ENCODE data around the gene COL6A6. TPM values are rescaled to one million over a fixed set of nuclear protein-coding genes. Genes with fewer than 3 reads are reported as not detected.

Gene COL6A6
- total and polyA plus RNA-seq, 2 donors (not counting 3 experiments of a cell fraction or from before 2014, with no cell fraction given): not detected

DNA sequence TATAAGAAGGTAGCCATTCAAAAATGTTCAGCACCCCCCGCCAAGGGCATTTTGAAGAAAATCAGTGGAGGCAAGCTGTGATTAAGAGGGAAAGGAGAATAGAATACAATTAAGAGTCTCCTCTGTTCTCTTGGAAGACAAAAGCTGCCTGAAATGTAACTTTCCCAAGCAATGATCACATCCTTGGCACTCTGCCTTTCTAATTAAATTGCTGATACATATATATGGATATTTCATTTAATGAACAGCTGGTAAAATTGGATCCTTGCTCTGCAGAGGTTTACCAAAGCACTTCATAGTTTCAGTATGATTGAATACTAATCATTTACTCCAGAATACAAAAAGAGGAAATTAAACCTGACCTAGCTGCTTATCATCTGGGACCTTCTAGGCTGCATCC, 10.4 kb downstream of the COL6A6 start:
- TF ChIP-seq FOS (IDR thresholded peaks at IDR 0.05; ENCODE audit: borderline replicate concordance, insufficient read depth, low read length) (no peak), POLR2AphosphoS5 (IDR thresholded peaks at IDR 0.05; ENCODE audit: insufficient read depth, low read depth, low read length) (no peak), JUN (IDR thresholded peaks at IDR 0.05; ENCODE audit: borderline replicate concordance, insufficient read depth, insufficient read length, low read depth) (no peak), EZH2 (IDR thresholded peaks at IDR 0.05; ENCODE audit: borderline replicate concordance, low read depth, low read length, severe bottlenecking) (no peak), MYC (IDR thresholded peaks at IDR 0.05; ENCODE audit: low read depth, low read length) (no peak), GATA2 (IDR thresholded peaks at IDR 0.05; ENCODE audit: insufficient read depth, insufficient read length, low read depth, low read length) (no peak), POLR2A (IDR thresholded peaks at IDR 0.05; ENCODE audit: low read depth, low read length) (no peak)
- TF ChIP-seq, protein P1, sequence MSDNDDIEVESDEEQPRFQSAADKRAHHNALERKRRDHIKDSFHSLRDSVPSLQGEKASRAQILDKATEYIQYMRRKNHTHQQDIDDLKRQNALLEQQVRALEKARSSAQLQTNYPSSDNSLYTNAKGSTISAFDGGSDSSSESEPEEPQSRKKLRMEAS (IDR thresholded peaks at IDR 0.05; ENCODE audit: insufficient read depth, insufficient read length): no peak
- TF ChIP-seq, protein P2, sequence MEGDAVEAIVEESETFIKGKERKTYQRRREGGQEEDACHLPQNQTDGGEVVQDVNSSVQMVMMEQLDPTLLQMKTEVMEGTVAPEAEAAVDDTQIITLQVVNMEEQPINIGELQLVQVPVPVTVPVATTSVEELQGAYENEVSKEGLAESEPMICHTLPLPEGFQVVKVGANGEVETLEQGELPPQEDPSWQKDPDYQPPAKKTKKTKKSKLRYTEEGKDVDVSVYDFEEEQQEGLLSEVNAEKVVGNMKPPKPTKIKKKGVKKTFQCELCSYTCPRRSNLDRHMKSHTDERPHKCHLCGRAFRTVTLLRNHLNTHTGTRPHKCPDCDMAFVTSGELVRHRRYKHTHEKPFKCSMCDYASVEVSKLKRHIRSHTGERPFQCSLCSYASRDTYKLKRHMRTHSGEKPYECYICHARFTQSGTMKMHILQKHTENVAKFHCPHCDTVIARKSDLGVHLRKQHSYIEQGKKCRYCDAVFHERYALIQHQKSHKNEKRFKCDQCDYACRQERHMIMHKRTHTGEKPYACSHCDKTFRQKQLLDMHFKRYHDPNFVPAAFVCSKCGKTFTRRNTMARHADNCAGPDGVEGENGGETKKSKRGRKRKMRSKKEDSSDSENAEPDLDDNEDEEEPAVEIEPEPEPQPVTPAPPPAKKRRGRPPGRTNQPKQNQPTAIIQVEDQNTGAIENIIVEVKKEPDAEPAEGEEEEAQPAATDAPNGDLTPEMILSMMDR (IDR thresholded peaks at IDR 0.05; ENCODE audit: extremely low read depth in 1 of 2, insufficient read depth in 1 of 2, low read depth in 1 of 2, low read length in 2 of 2): no peak
- ChIA-PET POLR2A (no interaction called here), CTCF (interaction anchor here (1.2 to 1.4 kb wide), 2 partner anchors 11 to 251 kb away, joined by 3 to 4 read pairs; no protein-coding TSS in a partner anchor)
- Histone ChIP-seq H3K27ac (ENCODE audit: insufficient read depth, low read depth, low read length) (no peak overlapping the region), H3K4me1 (ENCODE audit: control insufficient read depth, extremely low read depth, insufficient read depth, low read length) (no peaks in the 10 kb centered on the region), H3K9ac (replicated peaks; ENCODE audit: extremely low read depth, insufficient read depth, low read length) (no peak overlapping the region), H3K9me1 (replicated peaks; ENCODE audit: control insufficient read depth, extremely low read depth, insufficient read depth, low read length) (no peaks in the 10 kb centered on the region), H2AFZ (ENCODE audit: low read depth, low read length) (no peak overlapping the region), H3K4me3 (replicated peaks in 1 of 3; ENCODE audit: insufficient read depth in 1 of 3, low read depth in 1 of 3, low read length in 3 of 3) (no peak overlapping the region), H3K27me3 (ENCODE audit: control insufficient read depth in 2 of 2, insufficient read depth in 2 of 2, low read length in 2 of 2) (peaks cover 0 to 4% of the 10 kb centered on the region in 2 experiments), H4K20me1 (replicated peaks; ENCODE audit: control insufficient read depth, extremely low read depth, insufficient read depth, low read length) (no peaks in the 10 kb centered on the region), H3K36me3 (ENCODE audit: control insufficient read depth in 2 of 2, extremely low read depth in 1 of 2, insufficient read depth in 2 of 2, low read length in 2 of 2) (no peaks in the 10 kb centered on the region), H3K4me2 (ENCODE audit: insufficient read depth, low read length) (no peak overlapping the region), H3K9me3 (replicated peaks; ENCODE audit: control insufficient read depth, insufficient read depth, low read length) (no peaks in the 10 kb centered on the region), H3K79me2 (ENCODE audit: control insufficient read depth, insufficient read depth, low read length) (no peaks in the 10 kb centered on the region)
- intact Hi-C loops (cut with micrococcal nuclease) (no loop called here), dilution Hi-C loops (cut with MboI; ENCODE audit: extremely low pct_ligation_motif_present, low sequenced_read_pairs) (no loop called here)
- DNase-seq (ENCODE audit: low read depth, low spot score) (no peak), FAIRE-seq (no peak)
- BruUV-seq (replicated peaks): no TSS peak

Measured in endothelial cell of umbilical vein (primary cell).